Posterior vena cava (tissue), 2 donors: ENCODE data around the gene ZC3H12A. TPM values are rescaled to one million over a fixed set of nuclear protein-coding genes. Genes with fewer than 3 reads are reported as not detected.
A peak's percentile ranks its signal among the peaks of the same experiment; 100 is the strongest.
"Not testable (repeated sequence)": the region's sequence is repeated elsewhere in the genome, so short reads cannot be mapped to it uniquely, and the experiment has no call there.

Experiments
- DNase-seq: peaks from one replicate; pipeline ENCODE4 v3.0.0-alpha.2; 2020; ENCODE audit warnings: low spot score
- intact Hi-C, 2 donors: fragments of 100-400 bp; cut with DNase I; formaldehyde crosslinking; loops; one replicate each; pipeline versions ENCODE4 v1.14.1 to v1.14.2; 2022 to 2023
- total RNA-seq, 2 donors: library from RNA; stranded (reverse); fragmentation: NEBNext Ultra II Directional; extraction: Animal tissue kit (Norgen Biotek cat#: 25700); gene quantifications; one replicate each; pipeline ENCODE4 v1.2.1, GENCODE V29; 2021
- donor health status: DM: yes; HTN: yes; CAD: no.
- donor health status: DM: yes; HTN: yes; CAD: no.

The ZC3H12A gene
- total RNA-seq, 2 donors from 2014 or later: 7.7 to 18.4 TPM

- DNase-seq: no peak
- intact Hi-C loops: loop anchor here (2.0 to 5.0 kb wide), 2 partner anchors 31 to 34 kb away; no protein-coding TSS in a partner anchor
Measured at GRCh38 chr1:37485902-37486679, 11.7 kb downstream of the ZC3H12A start.

DNA sequence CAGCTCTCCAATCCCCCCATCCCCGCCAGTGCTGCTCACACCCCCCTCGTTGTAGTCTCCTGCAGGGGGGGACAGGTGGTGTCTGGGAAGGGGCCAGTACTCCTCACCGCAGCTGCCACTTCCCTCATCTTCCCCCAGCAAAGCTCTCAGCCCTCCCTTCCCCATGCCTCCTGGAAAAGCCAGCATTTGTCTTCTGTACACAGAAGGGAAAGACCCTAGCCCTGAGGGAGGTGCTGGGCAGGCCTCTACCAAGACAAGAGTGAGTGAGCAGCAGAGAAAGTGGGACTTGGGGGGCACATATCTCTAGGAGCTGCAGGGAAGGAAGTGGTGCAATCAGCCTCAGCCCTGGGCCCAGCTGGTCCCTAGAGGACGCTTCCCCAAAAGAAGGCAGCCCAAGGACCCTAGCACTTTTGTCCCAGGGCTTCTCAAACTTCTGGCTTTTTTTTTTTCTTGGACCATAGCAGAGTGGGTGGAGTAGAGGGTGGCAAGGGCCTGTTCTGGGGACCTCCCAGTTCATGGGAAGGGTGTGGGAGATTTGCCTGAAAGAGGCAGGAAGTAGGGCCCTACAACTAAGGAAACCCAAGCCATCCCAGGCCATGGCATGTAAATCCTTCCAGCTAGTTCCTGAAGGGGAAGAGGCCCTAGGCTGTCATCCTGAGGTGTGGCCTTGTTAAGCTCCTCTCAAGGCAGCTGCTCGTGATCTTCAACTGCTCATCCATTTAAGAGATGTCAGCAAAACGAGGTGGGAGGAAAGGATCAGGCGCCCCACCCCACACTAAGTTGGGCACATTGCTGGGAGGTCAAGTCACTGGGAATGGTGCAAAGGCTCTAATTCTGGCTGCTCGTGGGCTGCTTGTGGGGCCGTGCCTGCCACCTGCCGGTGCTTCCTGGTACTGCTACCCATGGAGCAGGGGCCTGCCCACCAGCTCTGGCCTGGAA is 12.6 kb downstream of the ZC3H12A start:
- intact Hi-C loops: loop anchor here in 1 of 2 donors (5.0 kb wide), 1 partner anchor 35 kb away; no protein-coding TSS in a partner anchor
- peak; percentile 96 for DNase-seq

- intact Hi-C loops: loop anchor here in 1 of 2 donors (5.0 kb wide), 1 partner anchor 35 kb away; no protein-coding TSS in a partner anchor
- no peak for DNase-seq
Measured at GRCh38 chr1:37487619-37487984, 13.2 kb downstream of the ZC3H12A start.

DNA sequence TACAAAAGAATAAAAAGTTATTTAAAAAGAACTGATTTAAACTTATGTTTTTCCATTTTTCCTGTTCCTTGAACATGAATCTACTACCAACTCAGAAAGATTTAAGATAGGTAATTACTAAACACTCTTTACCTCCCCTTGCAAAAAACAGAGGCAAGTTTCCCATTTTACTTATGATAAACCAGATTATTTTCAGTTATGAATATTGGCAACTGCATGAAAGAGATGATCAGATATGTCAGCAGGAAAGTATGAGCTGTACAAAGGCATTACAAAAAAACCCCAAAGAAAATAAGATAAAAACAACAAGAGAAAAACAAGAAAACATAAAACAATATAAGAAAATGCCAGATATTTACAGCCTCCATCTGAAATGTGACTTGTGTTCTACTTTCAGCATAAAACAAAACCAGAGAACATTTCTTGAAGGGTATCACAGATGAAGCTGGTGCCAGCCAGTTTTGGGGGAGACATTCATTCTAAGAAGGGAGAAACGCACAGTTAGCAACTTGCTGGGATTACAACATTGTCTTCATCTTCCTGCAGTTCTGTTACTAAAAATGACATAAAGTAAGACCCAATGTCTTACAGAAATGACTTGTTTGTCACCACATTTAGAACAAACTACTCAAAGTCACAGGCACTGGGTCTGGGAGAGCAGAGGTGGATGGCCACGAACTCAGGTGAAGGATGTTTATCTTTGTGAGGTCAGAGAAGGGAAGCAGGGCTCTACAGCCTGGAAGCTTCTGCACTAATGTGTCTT is 19.1 kb downstream of the ZC3H12A start:
- intact Hi-C loops: no loop called here
- DNase-seq: no peak

DNA sequence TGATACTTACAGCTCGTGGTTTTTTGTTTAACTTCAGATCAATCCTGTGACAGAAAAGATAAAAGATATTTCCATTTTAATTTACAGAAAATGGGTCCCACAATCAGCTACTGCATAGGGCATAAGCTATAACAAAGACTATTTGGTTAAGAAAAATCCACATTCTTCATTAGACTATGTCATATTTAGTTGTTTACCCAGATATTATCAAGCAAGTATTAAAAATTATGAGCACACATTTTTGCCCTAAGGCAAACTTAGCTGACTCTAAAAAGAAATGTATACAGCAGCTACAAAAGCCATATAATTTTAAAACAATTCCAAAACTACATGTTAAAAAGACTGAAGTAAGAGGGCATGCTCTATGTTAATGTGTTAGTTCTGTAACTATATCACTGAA is 21.5 kb downstream of the ZC3H12A start:
- intact Hi-C loops: no loop called here
- no peak for DNase-seq

DNA sequence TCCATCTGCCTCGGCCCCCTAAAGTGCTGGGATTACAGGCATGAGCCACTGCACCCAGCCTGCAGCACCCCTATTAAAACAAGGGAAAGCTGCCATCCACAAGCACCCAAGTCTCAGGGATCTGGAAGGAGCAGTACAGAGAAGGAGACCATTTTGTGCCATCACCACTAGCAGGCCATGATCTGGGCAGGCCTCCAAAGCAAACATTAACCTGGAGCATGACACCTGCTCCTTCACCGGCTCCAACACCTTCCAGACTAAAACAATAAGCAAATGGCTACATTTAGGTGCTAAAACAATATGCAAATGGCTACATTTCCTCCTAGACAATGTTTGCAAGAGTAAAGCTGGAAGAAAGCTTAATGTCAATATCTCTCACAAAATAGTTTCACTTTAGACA is 23.5 kb downstream of the ZC3H12A start:
- intact Hi-C loops: no loop called here
- DNase-seq: no peak

DNA sequence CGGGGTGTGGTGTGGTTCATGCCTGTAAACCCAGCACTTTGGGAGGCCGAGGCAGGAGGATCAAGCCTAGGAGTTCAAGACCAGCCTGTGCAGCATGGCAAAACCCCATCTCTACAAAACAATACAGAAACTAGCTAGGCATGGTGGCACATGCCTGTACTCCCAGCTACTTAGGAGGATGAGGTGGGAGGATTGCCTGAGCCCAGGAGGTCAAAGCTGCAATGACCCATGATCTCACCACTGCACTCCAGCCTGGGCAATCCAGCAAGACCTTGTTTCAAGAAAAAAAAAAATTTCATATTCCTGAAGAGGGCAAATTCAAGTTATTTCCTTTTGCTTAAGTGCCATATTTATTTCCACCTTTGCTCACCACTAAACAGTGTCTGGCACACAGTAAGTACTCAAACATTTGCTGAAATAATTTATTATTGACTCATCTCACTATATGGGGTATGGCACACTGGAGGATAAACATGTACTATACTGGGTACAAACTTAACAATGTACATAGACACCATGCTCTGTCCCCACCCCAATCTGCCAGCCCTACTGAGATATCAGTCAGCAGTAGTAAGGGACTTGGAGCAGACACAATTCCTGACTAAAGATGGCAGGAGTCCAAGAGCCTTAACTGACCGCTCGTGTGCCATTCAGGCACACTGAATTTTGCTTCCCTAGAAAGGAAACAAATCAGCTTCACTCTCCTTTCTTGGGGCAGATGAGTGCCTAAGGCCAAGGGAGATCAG is 24.7 kb downstream of the ZC3H12A start:
- DNase-seq: no peak
- intact Hi-C loops: no loop called here

DNA sequence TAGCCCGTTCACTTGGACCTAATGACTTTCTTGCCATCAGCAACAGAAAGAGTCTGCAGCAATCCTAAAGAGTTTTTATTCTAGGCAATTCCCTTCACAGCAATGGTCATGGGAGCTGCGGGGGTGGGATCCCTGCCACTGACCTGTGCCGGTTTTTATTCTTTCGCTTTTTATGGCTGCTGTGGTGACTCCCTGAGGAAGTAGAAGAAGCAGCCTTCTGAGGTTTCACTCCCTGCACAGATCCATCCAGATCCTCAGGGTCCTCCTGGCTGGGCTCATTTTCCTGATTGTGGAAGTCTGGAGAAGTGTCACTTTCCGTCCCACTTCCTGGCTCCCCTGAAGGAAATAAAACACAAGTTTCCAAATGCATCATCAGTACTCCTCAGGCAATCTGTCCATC is 27.3 kb downstream of the ZC3H12A start:
- DNase-seq: no peak
- intact Hi-C loops: no loop called here

GRCh38 chr1:37502104-37502503 is 27.7 kb downstream of the ZC3H12A start:
- no peak for DNase-seq
- intact Hi-C loops: no loop called here

DNA sequence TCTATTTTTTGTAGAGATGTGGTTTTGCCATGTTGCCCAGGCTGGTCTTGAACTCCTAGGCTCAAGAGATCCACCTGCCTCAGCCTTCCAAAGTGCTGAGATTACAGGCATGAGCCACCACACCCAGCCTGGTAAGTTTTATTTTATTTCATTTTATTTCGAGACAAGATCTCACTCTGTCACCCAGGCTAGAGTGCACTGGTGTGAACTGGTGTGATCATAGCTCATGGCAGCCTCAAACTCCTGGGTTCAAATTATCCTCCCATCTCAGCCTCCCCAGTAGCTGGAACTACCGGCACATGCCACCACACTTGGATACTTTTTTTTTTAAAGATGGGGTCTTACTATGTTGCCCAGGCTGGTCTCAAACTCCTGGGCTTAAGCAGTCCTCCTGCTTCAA is 28.4 kb downstream of the ZC3H12A start:
- intact Hi-C loops, DNase-seq: not testable (repeated sequence)

GRCh38 chr1:37506740-37507139 is 32.4 kb downstream of the ZC3H12A start:
- no peak for DNase-seq
- intact Hi-C loops: no loop called here

GRCh38 chr1:37509181-37509580 is 34.8 kb downstream of the ZC3H12A start:
- intact Hi-C loops: no loop called here

GRCh38 chr1:37513795-37514349 is 39.5 kb downstream of the ZC3H12A start:
- intact Hi-C loops: no loop called here
- DNase-seq: no peak

More at GRCh38 chr1:37509181-37509580, 34.8 kb downstream of the ZC3H12A start:
- no peak for DNase-seq

DNA sequence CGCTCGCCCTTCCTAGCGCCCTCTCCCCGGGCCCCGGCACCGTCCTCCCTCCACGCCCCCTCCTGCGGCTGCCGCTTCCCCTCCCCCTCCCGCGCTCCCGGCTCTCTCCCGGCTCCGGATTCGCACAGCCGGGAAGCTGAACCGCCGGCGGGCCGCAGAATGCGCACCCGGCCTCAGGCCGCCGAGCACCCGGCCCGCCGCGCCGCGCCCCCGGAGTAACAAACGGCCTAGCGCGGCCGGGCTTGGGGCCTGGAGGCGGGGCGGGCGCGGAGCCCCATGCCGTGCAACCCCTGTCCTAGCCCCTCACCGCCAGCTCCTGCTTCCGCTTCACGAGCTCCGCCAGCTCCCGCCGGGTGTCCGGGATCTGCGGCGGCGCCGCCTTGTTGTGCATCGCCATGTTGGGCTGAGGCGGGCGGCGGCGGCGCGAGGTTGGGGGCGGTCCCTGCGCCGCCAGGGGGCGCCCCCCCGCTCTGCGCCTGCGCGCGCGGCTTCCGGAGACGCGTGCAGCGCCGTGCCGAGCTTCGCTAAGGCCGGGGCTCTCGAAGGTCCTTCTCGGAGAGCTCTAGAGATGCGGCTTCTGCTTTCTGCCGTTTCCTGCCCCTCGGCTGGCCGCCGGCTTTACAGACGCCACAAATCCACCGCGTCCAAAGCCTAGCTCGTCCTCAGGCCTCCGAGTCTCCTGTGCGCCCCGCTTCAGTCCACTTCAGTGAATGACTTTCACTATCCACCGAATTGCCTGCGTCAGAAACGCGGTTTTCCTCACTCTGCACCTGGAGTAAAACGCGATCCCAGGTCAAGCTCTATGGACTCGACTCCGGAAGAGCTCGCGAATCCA is 40.2 kb downstream of the ZC3H12A start, which contains the start of gene MEAF6:
Gene MEAF6 (minus strand): TSS at position 417 of the 835 bp plus-strand sequence. CDS start 20 bp downstream, at position 397.
- DNase-seq: peak; percentile 95
- intact Hi-C loops: no loop called here

GRCh38 chr1:37515185-37516034 is 41.0 kb downstream of the ZC3H12A start:
- intact Hi-C loops: no loop called here
- no peak for DNase-seq

DNA sequence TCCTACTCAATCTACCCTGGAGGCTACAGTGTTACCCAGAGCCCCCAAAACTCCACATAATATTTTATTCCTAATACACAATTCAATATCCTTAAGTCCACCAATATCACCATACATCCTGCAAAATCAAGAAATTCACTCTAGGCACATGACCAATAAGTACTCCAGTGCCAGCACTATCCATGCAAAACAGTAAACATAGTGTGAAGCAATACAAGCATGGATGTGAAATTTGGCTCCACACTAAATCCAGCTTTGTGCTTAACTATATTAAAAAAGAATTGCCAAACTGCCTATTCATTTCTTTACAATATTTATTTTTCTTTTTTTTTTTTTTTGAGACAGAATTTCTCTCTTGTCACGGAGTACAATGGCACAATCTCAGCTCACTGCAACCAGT is 43.2 kb downstream of the ZC3H12A start:
- intact Hi-C loops: no loop called here
- DNase-seq: no peak

DNA sequence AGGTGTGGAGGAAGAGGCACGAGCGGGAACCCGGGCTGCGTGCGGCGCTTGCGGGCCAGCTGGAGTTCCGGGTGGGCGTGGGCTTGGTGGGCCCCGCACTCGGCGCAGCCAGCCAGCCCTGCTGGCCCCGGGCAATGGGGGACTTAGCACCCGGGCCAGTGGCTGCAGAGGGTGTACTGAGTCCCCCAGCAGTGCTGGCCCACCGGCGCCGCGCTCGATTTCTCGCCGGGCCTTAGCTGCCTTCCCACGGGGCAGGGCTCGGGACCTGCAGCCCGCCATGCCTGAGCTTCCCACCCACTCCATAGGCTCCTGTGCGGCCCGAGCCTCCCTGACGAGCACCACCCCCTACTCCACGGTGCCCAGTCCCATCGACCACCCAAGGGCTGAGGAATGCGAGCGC is 43.9 kb downstream of the ZC3H12A start:
- intact Hi-C loops: not testable (repeated sequence)

More for the DNA sequence above, 43.9 kb downstream of the ZC3H12A start:
- not testable (repeated sequence) for DNase-seq
